Common myeloid progenitor, CD34-positive (primary cell): Measurements from ENCODE around the gene NUDT9. TPM values are rescaled to one million over a fixed set of nuclear protein-coding genes. Genes with fewer than 3 reads are reported as not detected.
A peak's percentile ranks its signal among the peaks of the same experiment; 100 is the strongest.
"Not testable (repeated sequence)": the region's sequence is repeated elsewhere in the genome, so short reads cannot be mapped to it uniquely, and the experiment has no call there.

Experiments
- CTCF ChIA-PET: fragments of 350-600 bp; sonication (Branson Sonifier 250); formaldehyde crosslinking; loops from one replicate; lab custom pipeline; 2021; ENCODE audit warnings: antibody characterized with exemption; lab: Charles Lee
- POLR2A ChIA-PET: fragments of 350-600 bp; sonication (Branson Sonifier 250); formaldehyde crosslinking; loops from one replicate; lab custom pipeline; 2021; ENCODE audit warnings: antibody characterized with exemption; lab: Charles Lee
- DNase-seq, 3 donors: peaks; one replicate each; pipeline versions ENCODE4 v3.0.0 to v3.0.0-alpha.2; 2013
- H3K27ac ChIP-seq, 2 experiments: 1 replicate in 1 of 2; 2 replicates in 1 of 2; pipeline ENCODE4 v1.7.0; 2013; ENCODE audit warnings: inconsistent platforms in 2 of 2, low read length in 2 of 2, mild to moderate bottlenecking in 2 of 2, low read depth in 1 of 2, moderate library complexity in 1 of 2; ENCODE audit not compliant: severe bottlenecking in 2 of 2, insufficient read depth in 1 of 2, poor library complexity in 1 of 2
- H3K27me3 ChIP-seq, 5 experiments: replicated peaks in 2 of 5; 1 replicate in 3 of 5; 2 replicates in 2 of 5; pipeline versions ENCODE4 v1.6.1 to v1.7.0; 2013; ENCODE audit warnings: low read length in 4 of 5, mild to moderate bottlenecking in 2 of 5, moderate library complexity in 2 of 5, inconsistent platforms in 1 of 5; ENCODE audit not compliant: insufficient read depth in 5 of 5, control insufficient read depth in 4 of 5
- H3K36me3 ChIP-seq, 4 experiments: 1 replicate in 2 of 4; 2 replicates in 2 of 4; pipeline versions ENCODE4 v1.6.1 to v1.7.0; 2013; ENCODE audit warnings: low read length in 3 of 4, control low read depth in 1 of 4, mild to moderate bottlenecking in 1 of 4; ENCODE audit not compliant: control insufficient read depth in 4 of 4, insufficient read depth in 4 of 4
- H3K4me1 ChIP-seq, 4 experiments: 1 replicate in 3 of 4; 2 replicates in 1 of 4; pipeline versions ENCODE4 v1.6.1 to v1.7.1; 2013; ENCODE audit warnings: low read length in 3 of 4, mild to moderate bottlenecking in 3 of 4, control low read depth in 1 of 4, inconsistent platforms in 1 of 4, moderate library complexity in 1 of 4; ENCODE audit not compliant: control insufficient read depth in 4 of 4, insufficient read depth in 4 of 4; ENCODE audit errors: control extremely low read depth in 1 of 4
- H3K4me3 ChIP-seq, 7 experiments: 1 replicate in 4 of 7; 2 replicates in 3 of 7; pipeline versions ENCODE4 v1.5.1 to v1.7.0; 2013; ENCODE audit warnings: mild to moderate bottlenecking in 7 of 7, low read length in 6 of 7, moderate library complexity in 6 of 7, inconsistent platforms in 2 of 7, low read depth in 2 of 7, control low read depth in 1 of 7; ENCODE audit not compliant: insufficient read depth in 4 of 7, control insufficient read depth in 1 of 7; ENCODE audit errors: extremely low read depth in 1 of 7
- H3K9me3 ChIP-seq, 5 experiments: 1 replicate in 4 of 5; 2 replicates in 1 of 5; pipeline versions ENCODE4 v1.6.1 to v1.7.1; 2013; ENCODE audit warnings: low read length in 4 of 5, mild to moderate bottlenecking in 2 of 5, inconsistent platforms in 1 of 5, low read depth in 1 of 5, moderate library complexity in 1 of 5; ENCODE audit not compliant: control insufficient read depth in 4 of 5, insufficient read depth in 2 of 5; ENCODE audit errors: control extremely low read depth in 1 of 5
- WGBS: methylation state at CpG from one replicate; pipeline ENCODE4 v1.1.5; 2013; ENCODE audit not compliant: insufficient coverage; 5-methylcytosine and 5-hydroxymethylcytosine counted together
- polyA plus RNA-seq: library from polyadenylated mRNA; unstranded; fragments of 120-200 nt; gene quantifications from one replicate; pipeline ENCODE4 v1.2.1, GENCODE V29; 2013

NUDT9 gene, protein sequence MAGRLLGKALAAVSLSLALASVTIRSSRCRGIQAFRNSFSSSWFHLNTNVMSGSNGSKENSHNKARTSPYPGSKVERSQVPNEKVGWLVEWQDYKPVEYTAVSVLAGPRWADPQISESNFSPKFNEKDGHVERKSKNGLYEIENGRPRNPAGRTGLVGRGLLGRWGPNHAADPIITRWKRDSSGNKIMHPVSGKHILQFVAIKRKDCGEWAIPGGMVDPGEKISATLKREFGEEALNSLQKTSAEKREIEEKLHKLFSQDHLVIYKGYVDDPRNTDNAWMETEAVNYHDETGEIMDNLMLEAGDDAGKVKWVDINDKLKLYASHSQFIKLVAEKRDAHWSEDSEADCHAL
- 21.6 TPM for polyA plus RNA-seq

DNA sequence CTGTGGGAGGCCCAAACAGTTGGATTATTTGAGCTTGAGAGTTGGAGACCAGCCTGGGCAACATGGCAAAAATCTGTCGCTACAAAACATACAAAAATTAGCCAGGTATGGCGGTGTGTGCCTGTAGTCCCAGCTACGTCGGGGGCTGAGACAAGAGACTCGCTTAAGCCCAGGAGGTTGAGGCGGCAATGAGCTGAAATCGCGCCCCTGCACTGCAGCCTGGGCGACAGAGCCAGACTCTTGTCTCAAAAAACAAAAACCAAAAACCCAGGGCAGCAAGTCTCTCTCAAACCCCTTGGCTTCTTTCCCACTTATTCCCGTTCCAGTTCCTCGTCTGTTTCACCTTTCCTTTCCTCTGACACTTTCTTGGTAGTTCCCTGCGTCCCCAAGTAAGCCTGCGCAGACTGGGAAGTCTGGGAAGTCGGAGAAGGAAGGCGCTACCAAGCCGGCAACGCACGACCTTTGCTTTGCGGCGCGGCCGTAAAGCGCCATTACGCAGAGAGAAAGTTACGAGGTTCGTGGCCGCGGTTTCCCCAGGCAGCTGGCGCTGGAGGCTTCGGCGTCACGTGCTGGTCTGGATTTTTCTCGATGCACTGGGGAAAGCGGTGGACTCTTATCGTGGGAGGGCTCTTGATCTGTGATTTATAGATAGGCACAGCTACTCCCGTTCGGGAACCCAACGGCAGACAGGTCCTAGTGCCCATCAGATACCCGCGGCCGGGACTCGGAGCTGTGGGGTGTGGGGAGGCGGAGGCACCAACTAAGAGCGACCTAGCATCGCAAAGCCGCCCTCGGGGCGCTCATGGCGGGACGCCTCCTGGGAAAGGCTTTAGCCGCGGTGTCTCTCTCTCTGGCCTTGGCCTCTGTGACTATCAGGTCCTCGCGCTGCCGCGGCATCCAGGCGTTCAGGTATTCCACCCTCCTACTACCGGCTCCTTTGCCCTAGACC lies at the start of gene NUDT9:
Gene NUDT9 (plus strand): TSS at position 470 of the 949 bp plus-strand sequence. CDS start 333 bp downstream, at position 803.
- WGBS: under 1% methylated on average over 50 of the region's 58 CpGs
- CTCF ChIA-PET: interaction anchor here (0.9 to 2.6 kb wide), 8 partner anchors 9 to 46 kb away, joined by 3 to 13 read pairs (median 3); partner anchors contain the start of gene HSD17B11
- no peaks in the 10 kb centered on the region for H3K27me3 ChIP-seq
- peak within 1 kb of the TSS; percentile 80 to 87 for H3K27ac ChIP-seq
- peak; percentile 91 to 95 (median 92) for DNase-seq
- H3K9me3 ChIP-seq: no peaks in the 10 kb centered on the region
- peak within 1 kb of the TSS; percentile 66 to 100 (median 93) for H3K4me3 ChIP-seq
- H3K4me1 ChIP-seq: peaks cover 10 to 22% (median 13%) of the 10 kb centered on the region in 4 experiments
- no peaks in the 10 kb centered on the region for H3K36me3 ChIP-seq
- POLR2A ChIA-PET: interaction anchor here (1.2 kb wide), 1 partner anchor 32 kb away, joined by 6 read pairs; the partner anchor contains the start of gene HSD17B11

DNA sequence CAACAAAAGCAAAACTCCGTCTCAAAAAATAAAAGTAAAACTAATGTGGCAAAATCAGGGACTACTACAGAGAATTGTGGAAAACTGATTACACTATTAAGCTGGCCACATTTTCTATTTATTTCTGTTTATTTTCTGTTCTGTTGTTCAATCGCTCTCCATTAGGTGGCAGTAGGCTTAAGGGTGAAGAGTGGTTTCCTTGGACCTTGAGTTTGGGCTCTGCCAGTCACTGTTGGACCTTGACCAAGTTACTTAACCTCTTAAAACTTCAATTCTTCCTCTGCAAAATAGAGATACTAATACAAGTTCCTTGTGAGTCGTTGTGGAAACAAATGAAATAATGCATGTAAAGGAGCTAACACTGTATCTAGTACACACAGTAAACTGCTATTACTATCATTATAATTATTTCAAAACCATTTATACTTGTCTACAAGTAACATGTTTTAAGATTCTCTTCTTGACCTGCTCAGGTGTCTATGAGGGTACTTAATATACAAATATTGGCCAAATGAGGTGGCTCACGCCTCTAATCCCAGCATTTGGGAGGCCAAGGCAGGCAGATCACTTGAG lies 46.6 kb upstream of the NUDT9 start:
- Histone ChIP-seq H3K27ac (no peak overlapping the region), H3K27me3 (no peaks in the 10 kb centered on the region), H3K36me3 (peaks cover 19 to 51% (median 33%) of the 10 kb centered on the region in 4 experiments), H3K4me1 (peaks cover 0 to 2% (median 0%) of the 10 kb centered on the region in 4 experiments), H3K9me3 (no peaks in the 10 kb centered on the region), H3K4me3 (no peak overlapping the region)
- ChIA-PET POLR2A (no interaction called here), CTCF (interaction anchor here (0.6 to 7.6 kb wide), 19 partner anchors 9 to 92 kb away, joined by 3 to 91 read pairs (median 4); partner anchors contain the start of genes HSD17B11 and NUDT9)
- DNase-seq: peak; percentile 64 to 76 (median 68)
- no CpG with 5 or more reads among the region's 4 CpGs for WGBS

DNA sequence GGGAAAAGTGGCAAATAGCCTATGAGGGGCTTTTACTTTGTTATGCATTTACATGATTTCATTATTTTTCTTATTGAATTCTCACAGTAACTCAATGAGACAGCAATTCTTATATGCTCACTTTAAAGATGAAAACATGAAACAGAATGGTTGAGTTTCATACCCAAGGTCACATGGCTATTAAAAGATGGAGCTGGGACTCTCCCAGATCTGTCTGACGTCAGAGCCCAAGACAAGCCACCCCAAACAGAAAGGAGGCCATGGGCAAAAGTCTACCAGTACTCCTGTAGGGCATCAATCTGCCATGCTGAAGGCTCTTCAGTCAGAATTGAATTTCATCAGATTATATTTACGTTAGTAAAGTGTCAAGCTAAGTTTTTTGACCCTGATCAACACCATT lies 44.6 kb upstream of the NUDT9 start:
- DNase-seq: no peak
- Histone ChIP-seq H3K4me3 (no peak overlapping the region), H3K27ac (no peak overlapping the region), H3K4me1 (peaks cover 0 to 2% (median 0%) of the 10 kb centered on the region in 4 experiments), H3K9me3 (no peaks in the 10 kb centered on the region), H3K27me3 (no peaks in the 10 kb centered on the region), H3K36me3 (peaks cover 11 to 48% (median 31%) of the 10 kb centered on the region in 4 experiments)
- WGBS: 100% methylated on average over 2 of the region's 2 CpGs
- ChIA-PET CTCF (interaction anchor here (1.0 to 7.6 kb wide), 5 partner anchors 11 to 90 kb away, joined by 3 to 91 read pairs (median 4); partner anchors contain the start of gene NUDT9), POLR2A (no interaction called here)

DNA sequence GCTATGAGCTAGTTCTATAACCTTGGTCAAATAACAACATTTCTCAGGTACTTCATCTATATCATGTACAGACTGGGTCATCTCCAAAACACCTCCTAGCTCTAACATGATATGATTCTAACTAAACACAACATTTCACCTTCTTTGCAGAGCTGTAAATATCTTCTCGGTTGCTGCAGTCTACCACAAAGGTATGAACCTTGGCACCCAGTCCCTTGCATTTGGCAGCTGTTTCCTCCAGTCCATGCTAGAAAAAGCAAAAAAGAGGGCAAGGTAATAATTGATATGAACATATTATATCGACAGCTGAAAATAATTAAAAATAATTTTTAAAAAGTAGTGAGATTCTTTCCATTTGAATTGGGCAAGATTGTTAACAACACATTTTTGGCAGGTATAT lies 40.3 kb upstream of the NUDT9 start:
- Histone ChIP-seq H3K4me3 (no peak overlapping the region), H3K27me3 (no peaks in the 10 kb centered on the region), H3K36me3 (peaks cover 10 to 42% (median 22%) of the 10 kb centered on the region in 4 experiments), H3K4me1 (no peaks in the 10 kb centered on the region), H3K9me3 (peaks cover 0 to 4% (median 2%) of the 10 kb centered on the region in 5 experiments), H3K27ac (no peak overlapping the region)
- ChIA-PET POLR2A (interaction anchor here (0.5 to 1.4 kb wide), 2 partner anchors 9 to 64 kb away, joined by 3 to 8 read pairs; partner anchors contain the start of gene HSD17B11), CTCF (interaction anchor here (0.9 to 4.3 kb wide), 4 partner anchors 8 to 101 kb away, joined by 3 to 15 read pairs (median 6); partner anchors contain the start of gene HSD17B11)
- no peak for DNase-seq
- WGBS: 83% methylated on average over 1 of the region's 2 CpGs

DNA sequence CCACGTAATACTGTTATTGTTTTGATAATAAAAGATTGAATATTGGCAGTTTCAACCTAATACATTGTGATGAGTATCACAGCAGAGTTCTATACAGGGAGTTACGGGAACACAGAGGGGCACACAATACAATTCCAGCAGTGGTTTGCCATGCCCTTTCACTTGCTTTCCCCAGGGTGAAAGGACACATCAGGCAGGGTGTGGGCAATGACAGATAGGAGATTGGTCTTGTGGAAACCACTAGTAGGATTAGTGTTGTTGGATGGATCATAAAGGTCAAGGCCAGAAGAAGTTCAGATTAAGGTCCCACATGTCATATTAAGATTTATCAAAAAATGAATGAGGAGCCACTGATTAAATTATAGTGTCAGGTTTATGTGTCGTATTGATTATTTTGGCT lies 39.4 kb upstream of the NUDT9 start:
- peaks cover 10 to 37% (median 22%) of the 10 kb centered on the region in 4 experiments for H3K36me3 ChIP-seq
- DNase-seq: no peak
- POLR2A ChIA-PET: interaction anchor here (1.4 kb wide), 1 partner anchor 8 kb away, joined by 8 read pairs; the partner anchor contains the start of gene HSD17B11
- H3K9me3 ChIP-seq: peaks cover 0 to 7% (median 2%) of the 10 kb centered on the region in 5 experiments
- no peaks in the 10 kb centered on the region for H3K27me3 ChIP-seq
- no peak overlapping the region for H3K4me3 ChIP-seq
- no peaks in the 10 kb centered on the region for H3K4me1 ChIP-seq
- no peak overlapping the region for H3K27ac ChIP-seq
- CTCF ChIA-PET: interaction anchor here (1.0 to 4.3 kb wide), 3 partner anchors 8 to 100 kb away, joined by 5 to 15 read pairs (median 7); partner anchors contain the start of gene HSD17B11
- 94% methylated on average over 2 of the region's 3 CpGs for WGBS

- POLR2A ChIA-PET, CTCF ChIA-PET, DNase-seq, H3K4me3 ChIP-seq, H3K4me1 ChIP-seq, H3K9me3 ChIP-seq, H3K27me3 ChIP-seq, H3K27ac ChIP-seq: not testable (repeated sequence)
- peaks cover 9 to 36% (median 23%) of the 10 kb centered on the region in 4 experiments for H3K36me3 ChIP-seq
- 100% methylated on average over 1 of the region's 9 CpGs for WGBS
Observed at GRCh38 chr4:87384466-87385132, 37.8 kb upstream of the NUDT9 start.
